ENCODE data around the gene ARHGEF17. TPM values are rescaled to one million over a fixed set of nuclear protein-coding genes. Genes with fewer than 3 reads are reported as not detected.

ARHGEF17 gene
- total RNA-seq, 4 donors from 2014 or later, result 54.0 to 125 (median 61.4) TPM

DNA sequence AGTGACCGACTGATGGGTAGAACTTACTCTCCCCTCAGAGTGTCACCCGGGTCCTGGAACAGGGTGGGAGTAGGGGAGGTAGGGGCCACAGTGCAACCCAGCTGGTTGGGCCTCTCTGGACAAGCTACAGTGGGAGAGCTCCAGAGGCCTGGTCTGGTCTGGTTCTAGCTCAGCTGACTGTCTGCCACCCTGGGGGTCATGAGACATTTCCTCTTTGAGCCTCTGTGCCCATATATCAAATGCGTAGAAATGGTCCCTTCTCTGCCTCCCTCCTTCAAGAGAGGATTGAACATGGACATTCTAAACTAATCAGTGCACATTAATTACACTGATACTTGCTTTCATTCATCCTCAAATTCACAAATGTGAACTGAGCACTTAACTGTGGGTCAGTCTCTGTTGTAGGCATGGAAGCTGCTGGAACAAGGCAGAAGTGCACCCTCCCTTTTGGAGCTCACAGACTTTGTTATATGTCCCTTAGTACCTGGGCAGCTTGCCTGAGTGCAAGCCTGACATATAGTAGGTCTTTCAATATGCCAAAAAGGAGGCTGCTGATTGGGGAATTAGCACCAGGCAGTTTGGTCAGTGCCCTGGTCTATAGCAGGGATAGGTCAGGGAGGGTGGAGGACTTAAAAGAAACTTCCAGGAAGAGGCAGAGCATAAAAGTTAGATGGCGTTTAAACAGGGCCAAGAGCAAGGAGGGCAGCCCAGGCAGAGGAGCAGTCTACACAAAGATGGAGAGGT, 25.7 kb downstream of the ARHGEF17 start:
- no peaks in the 10 kb centered on the region for H3K27me3 ChIP-seq
- TF ChIP-seq, protein P1, sequence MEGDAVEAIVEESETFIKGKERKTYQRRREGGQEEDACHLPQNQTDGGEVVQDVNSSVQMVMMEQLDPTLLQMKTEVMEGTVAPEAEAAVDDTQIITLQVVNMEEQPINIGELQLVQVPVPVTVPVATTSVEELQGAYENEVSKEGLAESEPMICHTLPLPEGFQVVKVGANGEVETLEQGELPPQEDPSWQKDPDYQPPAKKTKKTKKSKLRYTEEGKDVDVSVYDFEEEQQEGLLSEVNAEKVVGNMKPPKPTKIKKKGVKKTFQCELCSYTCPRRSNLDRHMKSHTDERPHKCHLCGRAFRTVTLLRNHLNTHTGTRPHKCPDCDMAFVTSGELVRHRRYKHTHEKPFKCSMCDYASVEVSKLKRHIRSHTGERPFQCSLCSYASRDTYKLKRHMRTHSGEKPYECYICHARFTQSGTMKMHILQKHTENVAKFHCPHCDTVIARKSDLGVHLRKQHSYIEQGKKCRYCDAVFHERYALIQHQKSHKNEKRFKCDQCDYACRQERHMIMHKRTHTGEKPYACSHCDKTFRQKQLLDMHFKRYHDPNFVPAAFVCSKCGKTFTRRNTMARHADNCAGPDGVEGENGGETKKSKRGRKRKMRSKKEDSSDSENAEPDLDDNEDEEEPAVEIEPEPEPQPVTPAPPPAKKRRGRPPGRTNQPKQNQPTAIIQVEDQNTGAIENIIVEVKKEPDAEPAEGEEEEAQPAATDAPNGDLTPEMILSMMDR (IDR thresholded peaks at IDR 0.05), result no peak
- TF ChIP-seq POLR2A (IDR thresholded peaks at IDR 0.05), result no peak
- H3K4me3 ChIP-seq (replicated peaks in 1 of 3), result no peak overlapping the region
- no peaks in the 10 kb centered on the region for H3K36me3 ChIP-seq
- H3K27ac ChIP-seq, result peak overlapping the region; percentile 27 to 81 (median 60)
- DNase-seq, result no peak
- peaks cover 54 to 69% of the 10 kb centered on the region in 2 donors for H3K4me1 ChIP-seq
- WGBS, 2 donors, result 78 to 85% methylated on average over 3 to 4 of the region's 4 CpGs
- intact Hi-C loops (cut with DNase I), result loop anchor here (2.0 kb wide), 1 partner anchor 27 kb away; no protein-coding TSS in a partner anchor
- H3K9me3 ChIP-seq, result no peaks in the 10 kb centered on the region

DNA sequence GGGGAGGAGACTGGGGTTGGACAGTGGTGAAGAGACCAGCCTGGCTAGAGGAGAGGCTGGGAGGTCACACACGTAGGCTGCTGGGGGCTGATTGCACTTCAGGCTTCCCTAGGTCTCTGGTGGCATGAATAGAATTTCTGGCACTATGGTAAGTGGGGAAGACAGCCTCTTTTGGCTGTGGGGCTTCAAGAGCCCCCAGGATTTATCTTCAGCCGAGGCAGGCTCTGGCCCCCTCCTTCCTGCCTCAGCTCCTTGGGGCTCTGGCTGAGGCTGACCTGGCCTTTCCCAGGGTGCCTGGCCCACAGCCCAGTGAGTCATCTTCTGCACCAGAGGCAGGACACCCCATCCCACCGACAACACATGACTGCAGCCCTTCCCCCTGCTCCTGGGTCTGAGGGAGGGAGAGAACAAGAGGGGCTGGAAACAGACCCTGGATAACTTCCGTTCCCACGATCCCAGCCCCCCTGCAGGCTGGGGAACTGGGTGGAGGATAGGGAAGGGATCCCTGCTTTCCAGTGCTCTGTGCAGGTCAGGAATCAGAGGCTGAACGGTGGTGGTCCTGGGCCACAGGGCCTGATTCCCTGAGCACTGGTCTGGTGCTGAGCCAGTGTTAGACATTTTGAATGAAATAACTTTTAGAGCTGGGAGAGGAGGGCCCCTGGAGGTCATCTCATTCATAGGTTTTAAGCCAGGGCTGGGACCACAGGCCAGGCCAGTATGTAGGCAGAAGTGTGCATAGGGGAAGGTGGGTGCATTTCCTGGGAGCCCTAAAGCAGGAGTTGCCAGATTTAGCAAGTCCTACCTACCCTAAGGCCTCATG, 26.5 kb downstream of the ARHGEF17 start:
- Histone ChIP-seq H3K4me3 (replicated peaks in 1 of 3) (no peak overlapping the region), H3K4me1 (peaks cover 52 to 66% of the 10 kb centered on the region in 2 donors), H3K27me3 (no peaks in the 10 kb centered on the region), H3K36me3 (no peaks in the 10 kb centered on the region), H3K9me3 (no peaks in the 10 kb centered on the region), H3K27ac (peak overlapping the region in 2 of 3 donors; percentile 60 to 81)
- 45 to 51% methylated on average over 6 of the region's 6 CpGs for WGBS, 2 donors
- peak; percentile 70 to 74 for DNase-seq
- TF ChIP-seq, protein P1 (IDR thresholded peaks at IDR 0.05), result no peak
- no peak for TF ChIP-seq POLR2A (IDR thresholded peaks at IDR 0.05)
- intact Hi-C loops (cut with DNase I), result loop anchor here (2.0 kb wide), 1 partner anchor 28 kb away; no protein-coding TSS in a partner anchor

DNA sequence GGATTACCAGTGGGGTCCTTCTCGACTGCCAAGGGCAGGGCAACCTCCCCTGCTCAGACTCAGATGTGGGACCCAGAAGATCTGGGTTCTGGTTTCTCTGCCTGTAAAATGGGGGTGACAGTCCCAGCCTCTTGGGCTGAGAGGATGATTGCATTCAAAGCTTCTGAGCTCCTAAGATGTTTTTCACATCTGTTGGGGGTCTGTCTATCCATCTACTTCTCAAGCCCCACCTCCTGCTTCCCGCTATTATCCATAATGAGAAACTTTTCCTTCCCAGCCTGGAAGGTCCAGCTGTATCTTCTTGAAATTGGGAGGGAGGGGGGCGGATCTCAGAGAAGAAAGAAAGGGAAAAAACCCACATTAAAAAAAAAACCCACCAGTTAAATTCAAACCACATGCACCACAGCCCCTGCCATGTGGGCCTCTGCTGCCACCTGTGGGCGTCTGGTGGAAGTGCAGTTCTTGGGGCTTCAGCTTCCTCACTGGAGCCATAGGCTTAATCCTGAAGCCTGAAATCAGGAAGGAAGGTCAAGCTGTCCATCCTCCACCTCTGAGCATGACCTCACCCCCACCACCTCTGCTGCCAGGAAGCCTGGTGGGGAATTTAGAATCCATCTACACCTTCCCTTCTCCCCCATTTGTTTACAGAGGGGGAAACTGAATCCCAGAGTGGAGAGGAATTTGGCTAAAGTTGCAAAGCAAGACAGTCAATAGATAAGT, 27.3 kb downstream of the ARHGEF17 start:
- H3K27me3 ChIP-seq, result no peaks in the 10 kb centered on the region
- H3K9me3 ChIP-seq, result no peaks in the 10 kb centered on the region
- 8 to 20% methylated on average over 3 to 4 of the region's 4 CpGs for WGBS, 2 donors
- no peak overlapping the region for H3K4me3 ChIP-seq (replicated peaks in 1 of 3)
- peak; percentile 78 to 87 for DNase-seq
- no peak for TF ChIP-seq POLR2A (IDR thresholded peaks at IDR 0.05)
- TF ChIP-seq, protein P1 (IDR thresholded peaks at IDR 0.05), result peak; percentile 91 to 99 (median 92)
- H3K36me3 ChIP-seq, result no peaks in the 10 kb centered on the region
- peak overlapping the region in 2 of 3 donors; percentile 60 to 81 for H3K27ac ChIP-seq
- peaks cover 46 to 59% of the 10 kb centered on the region in 2 donors for H3K4me1 ChIP-seq
- intact Hi-C loops (cut with DNase I), result loop anchor here (2.0 kb wide), 1 partner anchor 29 kb away; no protein-coding TSS in a partner anchor

DNA sequence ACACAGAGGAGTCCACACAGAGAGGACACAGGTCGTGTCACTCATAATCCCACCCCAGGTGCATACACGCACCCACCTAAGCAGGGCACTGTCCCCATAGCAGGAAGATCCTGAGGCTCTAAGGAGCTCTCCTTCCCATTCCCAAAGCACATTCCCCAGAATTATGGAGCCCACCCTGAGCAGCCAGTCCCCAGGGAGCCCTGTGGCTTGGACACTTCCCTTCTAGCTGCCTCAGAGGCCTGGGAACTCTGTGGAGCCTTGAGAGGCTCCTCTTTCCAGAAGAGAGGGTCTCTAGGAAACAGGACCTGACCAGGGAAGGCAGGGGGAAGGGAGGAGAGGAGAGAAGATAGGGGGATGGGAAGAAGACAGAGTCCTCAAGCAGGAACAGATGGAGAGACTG, 29.8 kb downstream of the ARHGEF17 start:
- intact Hi-C loops (cut with DNase I), result no loop called here
- TF ChIP-seq, protein P1 (IDR thresholded peaks at IDR 0.05), result no peak
- no peak for TF ChIP-seq POLR2A (IDR thresholded peaks at IDR 0.05)
- H3K4me1 ChIP-seq, result peaks cover 31 to 43% of the 10 kb centered on the region in 2 donors

More for the DNA sequence above, 29.8 kb downstream of the ARHGEF17 start:
- Histone ChIP-seq H3K9me3 (no peaks in the 10 kb centered on the region), H3K36me3 (no peaks in the 10 kb centered on the region), H3K27ac (no peak overlapping the region), H3K4me3 (replicated peaks in 1 of 3) (no peak overlapping the region), H3K27me3 (no peaks in the 10 kb centered on the region)
- 91 to 100% methylated on average over 2 of the region's 2 CpGs for WGBS, 2 donors
- DNase-seq, result no peak

Data from thyroid gland (tissue), 4 donors.